ENCODE data around the gene PYHIN1.

GRCh38 chr1:158978730-158979129 is 47.4 kb downstream of the PYHIN1 start:
- TF ChIP-seq, protein P1, sequence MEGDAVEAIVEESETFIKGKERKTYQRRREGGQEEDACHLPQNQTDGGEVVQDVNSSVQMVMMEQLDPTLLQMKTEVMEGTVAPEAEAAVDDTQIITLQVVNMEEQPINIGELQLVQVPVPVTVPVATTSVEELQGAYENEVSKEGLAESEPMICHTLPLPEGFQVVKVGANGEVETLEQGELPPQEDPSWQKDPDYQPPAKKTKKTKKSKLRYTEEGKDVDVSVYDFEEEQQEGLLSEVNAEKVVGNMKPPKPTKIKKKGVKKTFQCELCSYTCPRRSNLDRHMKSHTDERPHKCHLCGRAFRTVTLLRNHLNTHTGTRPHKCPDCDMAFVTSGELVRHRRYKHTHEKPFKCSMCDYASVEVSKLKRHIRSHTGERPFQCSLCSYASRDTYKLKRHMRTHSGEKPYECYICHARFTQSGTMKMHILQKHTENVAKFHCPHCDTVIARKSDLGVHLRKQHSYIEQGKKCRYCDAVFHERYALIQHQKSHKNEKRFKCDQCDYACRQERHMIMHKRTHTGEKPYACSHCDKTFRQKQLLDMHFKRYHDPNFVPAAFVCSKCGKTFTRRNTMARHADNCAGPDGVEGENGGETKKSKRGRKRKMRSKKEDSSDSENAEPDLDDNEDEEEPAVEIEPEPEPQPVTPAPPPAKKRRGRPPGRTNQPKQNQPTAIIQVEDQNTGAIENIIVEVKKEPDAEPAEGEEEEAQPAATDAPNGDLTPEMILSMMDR (conservative IDR thresholded peaks at IDR 0.05; ENCODE audit: low read length), result no peak
- TF ChIP-seq EZH2phosphoT487 (IDR thresholded peaks at IDR 0.05; ENCODE audit: borderline replicate concordance), result no peak

Measured in Loucy (cell line).